Pancreas (tissue), 10 donors: ENCODE data around the gene POLR3GL. TPM values are rescaled to one million over a fixed set of nuclear protein-coding genes. Genes with fewer than 3 reads are reported as not detected.

Experiments used
- ATAC-seq, 4 donors: fragments of 200-7000 bp; cut with Tn5 transposase; one replicate each; pipeline versions ENCODE4 v1.8.0 to v1.9.1; 2020; ENCODE audit warnings: mild to moderate bottlenecking in 4 of 4, moderate library complexity in 4 of 4
- DNase-seq, 6 donors: peaks; one replicate each; pipeline ENCODE4 v3.0.0-alpha.2; 2020
- FAIRE-seq: peaks from 2 replicates; lab custom pipeline; 2012; peaks lifted over from hg19 to GRCh38; lab: Jason Lieb, UNC
- H3K27ac ChIP-seq, 4 donors: fragments of 200-600 bp; sonication (generic); 1 replicate in 3 of 4; 2 replicates in 1 of 4; pipeline versions ENCODE4 v1.5.0 to v1.8.0; 2020
- H3K27me3 ChIP-seq, 4 donors: fragments of 200-600 bp; one replicate each; pipeline ENCODE4 v1.8.0; 2021
- H3K36me3 ChIP-seq, 3 donors: fragments of 200-600 bp; sonication (generic) in 1 of 3; one replicate each; pipeline versions ENCODE4 v1.5.0 to v1.8.0; 2020 to 2021
- H3K4me1 ChIP-seq, 3 donors: fragments of 200-600 bp; one replicate each; pipeline ENCODE4 v1.8.0; 2021
- H3K4me3 ChIP-seq, 4 donors: fragments of 200-600 bp; sonication (generic) in 2 of 4; one replicate each; pipeline versions ENCODE4 v1.5.0 to v1.8.0; 2020 to 2021
- H3K9me3 ChIP-seq, 4 donors: fragments of 200-600 bp; one replicate each; pipeline ENCODE4 v1.8.0; 2021
- CTCF ChIP-seq, 4 donors: fragments of 200-600 bp; sonication (generic) in 3 of 4; IDR thresholded peaks; one replicate each; pipeline versions ENCODE4 v1.5.0 to v1.8.0; 2021; ENCODE audit warnings: antibody characterized with exemption in 4 of 4
- WGBS, 2 donors: extraction: QIAGEN DNeasy Blood & Tissue Kit; methylation state at CpG; one replicate each; pipeline ENCODE4 v1.1.7; 2013; 5-methylcytosine and 5-hydroxymethylcytosine counted together
- intact Hi-C, 3 donors: fragments of 100-400 bp; cut with DNase I; formaldehyde crosslinking; loops; one replicate each; pipeline versions ENCODE4 v1.11.1 to v1.14.2; 2022
- polyA plus RNA-seq, 2 donors: library from polyadenylated mRNA; stranded (reverse); fragments of 200-250 nt; gene quantifications; one replicate each; pipeline ENCODE4 v1.2.3, GENCODE V29; 2013
- total RNA-seq, 6 donors: library from RNA; stranded (reverse); fragmentation: NEBNext Ultra II Directional in 4 of 6; extraction: Animal tissue kit (Norgen Biotek cat#: 25700) in 4 of 6; gene quantifications; one replicate each; pipeline versions ENCODE4 v1.2.1 to v1.2.4, GENCODE V29; 2021 to 2023
- donor health status: healthy with polysubstance abuse.
- donor health status: DM: no; HTN: no; CAD: no; lungs with moderate emphysema.
- donor health status: DM: no; HTN: no; CAD: no.
- donor health status: control.
- donor health status: control.
- donor health status: Bipolar disorder and iron deficiency.
- donor health status: DM: yes; HTN: yes; CAD: no.
- donor health status: DM: no; HTN: no; CAD: no.
- donor health status: DM: no; HTN: no; CAD: no.
- donor health status: DM: yes; HTN: yes; CAD: no.

The POLR3GL gene
- total and polyA plus RNA-seq, 8 donors: 3.9 to 27.6 (median 6.3) TPM

GRCh38 chr1:145985129-145985501 lies 20.6 kb downstream of the POLR3GL start:
- FAIRE-seq: no peak
- TF ChIP-seq CTCF (IDR thresholded peaks at IDR 0.05): no peak

GRCh38 chr1:145985502-145986439 lies 21.3 kb downstream of the POLR3GL start:
- Histone ChIP-seq H3K4me1 (peaks cover 38 to 57% (median 54%) of the 10 kb centered on the region in 3 donors), H3K27me3 (no peaks in the 10 kb centered on the region), H3K9me3 (no peaks in the 10 kb centered on the region), H3K36me3 (no peaks in the 10 kb centered on the region), H3K4me3 (peak overlapping the region in 1 of 4 donors; percentile 12), H3K27ac (peak overlapping the region; percentile 40 to 84 (median 60))
- peak in 4 of 6 donors; percentile 53 to 66 (median 60) for DNase-seq
- WGBS, 2 donors: 33 to 40% methylated on average over 14 to 15 of the region's 15 CpGs
- no peak for TF ChIP-seq CTCF (IDR thresholded peaks at IDR 0.05)
- FAIRE-seq: no peak
- intact Hi-C loops: no loop called here
- peak; percentile 11 to 57 (median 51) for ATAC-seq

More at GRCh38 chr1:145985129-145985501, 20.6 kb downstream of the POLR3GL start:
- Histone ChIP-seq H3K9me3 (no peaks in the 10 kb centered on the region), H3K27me3 (no peaks in the 10 kb centered on the region), H3K27ac (peak overlapping the region; percentile 40 to 84 (median 60)), H3K36me3 (no peaks in the 10 kb centered on the region), H3K4me3 (peak overlapping the region in 1 of 4 donors; percentile 12), H3K4me1 (peaks cover 40 to 61% (median 57%) of the 10 kb centered on the region in 3 donors)
- intact Hi-C loops: no loop called here
- ATAC-seq (peak in 2 of 4 donors; percentile 0 to 13), DNase-seq (peak in 2 of 6 donors; percentile 33 to 49)
- 42 to 48% methylated on average over 2 of the region's 2 CpGs for WGBS, 2 donors

- intact Hi-C loops: no loop called here
- no peak for DNase-seq
- H3K27ac ChIP-seq: peak overlapping the region in 2 of 4 donors; percentile 81 to 84
- H3K9me3 ChIP-seq: no peaks in the 10 kb centered on the region
- peaks cover 41 to 53% (median 51%) of the 10 kb centered on the region in 3 donors for H3K4me1 ChIP-seq
- no peak for TF ChIP-seq CTCF (IDR thresholded peaks at IDR 0.05)
- H3K36me3 ChIP-seq: no peaks in the 10 kb centered on the region
- no peak overlapping the region for H3K4me3 ChIP-seq
- FAIRE-seq: no peak
- 93 to 97% methylated on average over 6 of the region's 6 CpGs for WGBS, 2 donors
- no peaks in the 10 kb centered on the region for H3K27me3 ChIP-seq
- ATAC-seq: no peak
Observed at GRCh38 chr1:145986551-145986950, 22.1 kb downstream of the POLR3GL start.

GRCh38 chr1:145987926-145988325 lies 23.4 kb downstream of the POLR3GL start:
- Histone ChIP-seq H3K27ac (no peak overlapping the region), H3K36me3 (peaks cover 0 to 10% (median 0%) of the 10 kb centered on the region in 3 donors), H3K4me3 (no peak overlapping the region), H3K9me3 (no peaks in the 10 kb centered on the region), H3K4me1 (peaks cover 29 to 50% (median 40%) of the 10 kb centered on the region in 3 donors), H3K27me3 (no peaks in the 10 kb centered on the region)
- intact Hi-C loops: no loop called here
- WGBS, 2 donors: 94 to 96% methylated on average over 1 of the region's 1 CpG
- DNase-seq: no peak
- no peak for FAIRE-seq
- ATAC-seq: no peak
- TF ChIP-seq CTCF (IDR thresholded peaks at IDR 0.05): no peak
